NB4 (cell line): Measurements from ENCODE around the gene CT45A10.
"Not testable (repeated sequence)": the region's sequence is repeated elsewhere in the genome, so short reads cannot be mapped to it uniquely, and the experiment has no call there.

Source experiments
- POLR2A ChIP-seq: IDR thresholded peaks from 2 replicates; pipeline ENCODE4 v1.6.1; 2011; ENCODE audit warnings: mild to moderate bottlenecking; ENCODE audit not compliant: insufficient read length; ENCODE audit errors: extremely low read depth
- TF ChIP-seq, protein P1 (sequence below): IDR thresholded peaks from one replicate; pipeline ENCODE4 v1.5.1; 2012; ENCODE audit warnings: low read depth, low read length

GRCh38 chrX:135888976-135889375, 4.3 kb downstream of the CT45A10 start:
- TF ChIP-seq, protein P1, sequence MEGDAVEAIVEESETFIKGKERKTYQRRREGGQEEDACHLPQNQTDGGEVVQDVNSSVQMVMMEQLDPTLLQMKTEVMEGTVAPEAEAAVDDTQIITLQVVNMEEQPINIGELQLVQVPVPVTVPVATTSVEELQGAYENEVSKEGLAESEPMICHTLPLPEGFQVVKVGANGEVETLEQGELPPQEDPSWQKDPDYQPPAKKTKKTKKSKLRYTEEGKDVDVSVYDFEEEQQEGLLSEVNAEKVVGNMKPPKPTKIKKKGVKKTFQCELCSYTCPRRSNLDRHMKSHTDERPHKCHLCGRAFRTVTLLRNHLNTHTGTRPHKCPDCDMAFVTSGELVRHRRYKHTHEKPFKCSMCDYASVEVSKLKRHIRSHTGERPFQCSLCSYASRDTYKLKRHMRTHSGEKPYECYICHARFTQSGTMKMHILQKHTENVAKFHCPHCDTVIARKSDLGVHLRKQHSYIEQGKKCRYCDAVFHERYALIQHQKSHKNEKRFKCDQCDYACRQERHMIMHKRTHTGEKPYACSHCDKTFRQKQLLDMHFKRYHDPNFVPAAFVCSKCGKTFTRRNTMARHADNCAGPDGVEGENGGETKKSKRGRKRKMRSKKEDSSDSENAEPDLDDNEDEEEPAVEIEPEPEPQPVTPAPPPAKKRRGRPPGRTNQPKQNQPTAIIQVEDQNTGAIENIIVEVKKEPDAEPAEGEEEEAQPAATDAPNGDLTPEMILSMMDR: peak; percentile 21
- not testable (repeated sequence) for TF ChIP-seq POLR2A
